ENCODE measurements around the gene RETREG3.

RETREG3 gene

GRCh38 chr17:42535155-42536047, 73.8 kb downstream of the RETREG3 start:
- Histone ChIP-seq H3K9ac (ENCODE audit: low read depth in 1 of 2, low read length in 2 of 2) (peak overlapping the region; percentile 65 to 92), H3K4me1 (ENCODE audit: control insufficient read depth in 1 of 2, insufficient read depth in 2 of 2, low read length in 2 of 2) (peaks cover 23 to 35% of the 10 kb centered on the region in 2 donors), H3K27me3 (ENCODE audit: control insufficient read depth in 1 of 2, insufficient read depth in 2 of 2, low read length in 2 of 2) (no peaks in the 10 kb centered on the region), H3K9me3 (ENCODE audit: control insufficient read depth in 1 of 2, low read length in 2 of 2) (no peaks in the 10 kb centered on the region), H3K4me3 (ENCODE audit: low read depth in 1 of 2, low read length in 2 of 2) (peak overlapping the region; percentile 87 to 89), H3K27ac (ENCODE audit: low read depth, low read length) (peak overlapping the region; percentile 88), H3K36me3 (ENCODE audit: control insufficient read depth in 1 of 2, insufficient read depth in 2 of 2, low read length in 2 of 2) (peaks cover 0 to 15% of the 10 kb centered on the region in 2 donors)

DNA sequence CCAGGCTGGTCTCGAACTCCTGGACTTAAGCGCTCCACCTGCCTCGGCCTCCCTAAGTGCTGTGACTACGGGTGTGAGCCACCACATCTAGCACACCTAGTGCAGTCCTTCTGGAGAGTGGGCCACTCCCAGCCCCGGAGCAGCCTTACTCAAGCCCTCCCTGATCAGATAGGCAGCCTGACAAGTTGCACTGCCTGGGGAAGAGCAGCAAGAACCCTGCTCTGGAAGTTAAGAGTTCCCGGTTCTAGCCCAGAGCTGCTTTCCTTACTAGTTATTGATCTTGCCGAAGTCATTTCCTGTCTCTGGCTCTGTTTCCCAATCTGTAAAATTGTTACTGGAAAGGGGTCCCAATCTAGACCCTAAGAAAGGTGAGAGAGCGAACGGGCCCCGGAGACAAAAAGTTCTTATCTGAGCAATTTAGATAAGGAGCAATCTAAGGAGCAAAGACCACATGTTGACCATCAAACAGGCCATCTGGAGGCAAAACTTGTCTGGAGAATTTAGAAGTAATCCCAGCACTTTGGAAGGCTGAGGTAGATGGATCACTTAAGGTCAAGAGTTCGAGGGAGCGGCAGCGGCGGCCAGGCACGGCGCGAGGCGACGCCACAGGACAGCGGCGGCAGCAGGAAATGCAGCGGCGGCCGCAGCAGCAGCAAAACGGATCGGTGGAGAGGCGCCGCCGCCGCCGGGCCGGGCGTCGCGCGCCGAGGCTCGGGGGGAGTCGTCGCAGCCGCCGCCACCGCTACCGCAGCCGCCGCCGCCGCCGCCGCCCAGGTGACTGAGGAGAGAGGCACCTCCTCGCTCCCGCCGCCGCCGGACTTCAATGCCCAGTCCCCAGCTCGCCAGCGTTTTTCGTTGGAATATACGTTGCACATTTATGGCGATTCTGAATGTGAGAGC, 77.5 kb downstream of the RETREG3 start:
- Histone ChIP-seq H3K27ac (ENCODE audit: low read depth, low read length) (peak overlapping the region; percentile 72), H3K4me3 (ENCODE audit: low read depth in 1 of 2, low read length in 2 of 2) (peak overlapping the region; percentile 42 to 68), H3K9ac (ENCODE audit: low read depth in 1 of 2, low read length in 2 of 2) (peak overlapping the region in 1 of 2 donors; percentile 69)

DNA sequence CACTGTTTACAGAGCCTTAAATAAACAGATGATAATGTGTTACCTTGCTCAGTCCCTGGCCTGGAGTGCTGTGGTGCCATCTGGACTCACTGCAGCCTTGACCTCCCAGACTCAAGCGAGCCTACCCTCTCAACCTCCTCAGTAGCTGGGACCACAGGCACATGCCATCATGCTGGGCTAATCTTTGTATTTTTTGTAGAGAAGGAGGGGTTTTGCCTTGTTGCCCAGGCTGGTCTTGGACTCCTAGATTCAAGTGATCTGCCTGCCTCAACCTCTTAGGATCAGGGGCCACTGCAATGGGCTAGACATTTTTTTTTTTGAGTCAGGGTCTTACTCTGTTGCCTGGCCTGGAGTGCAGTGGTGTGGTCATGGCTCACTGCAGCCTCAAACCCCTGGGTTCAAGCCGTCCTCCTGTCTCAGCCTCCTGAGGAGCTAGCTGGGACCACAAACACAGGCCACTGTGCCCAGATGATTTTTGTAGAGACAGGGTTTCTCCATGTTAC, 78.2 kb downstream of the RETREG3 start:
- Histone ChIP-seq H3K36me3 (ENCODE audit: control insufficient read depth in 1 of 2, insufficient read depth in 2 of 2, low read length in 2 of 2) (no peaks in the 10 kb centered on the region), H3K4me3 (ENCODE audit: low read depth in 1 of 2, low read length in 2 of 2) (peak overlapping the region in 1 of 2 donors; percentile 1), H3K27ac (ENCODE audit: low read depth, low read length) (no peak overlapping the region), H3K9ac (ENCODE audit: low read depth in 1 of 2, low read length in 2 of 2) (no peak overlapping the region), H3K9me3 (ENCODE audit: control insufficient read depth in 1 of 2, low read length in 2 of 2) (no peaks in the 10 kb centered on the region), H3K4me1 (ENCODE audit: control insufficient read depth in 1 of 2, insufficient read depth in 2 of 2, low read length in 2 of 2) (peaks cover 13 to 38% of the 10 kb centered on the region in 2 donors), H3K27me3 (ENCODE audit: control insufficient read depth in 1 of 2, insufficient read depth in 2 of 2, low read length in 2 of 2) (no peaks in the 10 kb centered on the region)

More for the DNA sequence above, 77.5 kb downstream of the RETREG3 start:
- no peaks in the 10 kb centered on the region for H3K36me3 ChIP-seq (ENCODE audit: control insufficient read depth in 1 of 2, insufficient read depth in 2 of 2, low read length in 2 of 2)
- H3K9me3 ChIP-seq (ENCODE audit: control insufficient read depth in 1 of 2, low read length in 2 of 2) = no peaks in the 10 kb centered on the region
- H3K4me1 ChIP-seq (ENCODE audit: control insufficient read depth in 1 of 2, insufficient read depth in 2 of 2, low read length in 2 of 2) = peaks cover 15 to 39% of the 10 kb centered on the region in 2 donors
- no peaks in the 10 kb centered on the region for H3K27me3 ChIP-seq (ENCODE audit: control insufficient read depth in 1 of 2, insufficient read depth in 2 of 2, low read length in 2 of 2)

All from duodenal mucosa (tissue), 2 donors.